Mesenchymal stem cell (in vitro differentiated cells and primary cell): ENCODE measurements around the gene PLA2G1B.
A peak's percentile ranks its signal among the peaks of the same experiment; 100 is the strongest.
"Not testable (repeated sequence)": the region's sequence is repeated elsewhere in the genome, so short reads cannot be mapped to it uniquely, and the experiment has no call there.

Experiments used
- DNase-seq: peaks from one replicate; pipeline ENCODE4 v3.0.0-alpha.2; 2013
- H2AFZ ChIP-seq: one replicate; pipeline ENCODE4 v1.6.1; 2013; ENCODE audit warnings: low read depth, mild to moderate bottlenecking, control low read depth, inconsistent platforms, low read length, moderate library complexity
- H2AK5ac ChIP-seq: 2 replicates; pipeline ENCODE4 v1.6.1; 2013; ENCODE audit warnings: low read length, moderate library complexity, mild to moderate bottlenecking, inconsistent platforms; ENCODE audit not compliant: severe bottlenecking
- H2BK120ac ChIP-seq: one replicate; pipeline ENCODE4 v1.6.1; 2013; ENCODE audit warnings: low read depth, mild to moderate bottlenecking, inconsistent platforms, low read length, moderate library complexity
- H2BK12ac ChIP-seq, 2 experiments: one replicate each; pipeline ENCODE4 v1.6.1; 2013; ENCODE audit warnings: inconsistent platforms in 2 of 2, low read length in 2 of 2, mild to moderate bottlenecking in 2 of 2, moderate library complexity in 2 of 2, control low read depth in 1 of 2
- H2BK15ac ChIP-seq: one replicate; pipeline ENCODE4 v1.6.1; 2013; ENCODE audit warnings: mild to moderate bottlenecking, low read depth, inconsistent platforms; ENCODE audit not compliant: poor library complexity, severe bottlenecking
- H2BK5ac ChIP-seq: 2 replicates; pipeline ENCODE4 v1.6.1; 2013; ENCODE audit warnings: low read depth, mild to moderate bottlenecking, low read length, control low read depth, inconsistent platforms; ENCODE audit not compliant: poor library complexity, severe bottlenecking
- H3K14ac ChIP-seq, 2 experiments: one replicate each; pipeline ENCODE4 v1.6.1; 2013; ENCODE audit warnings: inconsistent platforms in 2 of 2, low read length in 2 of 2, control low read depth in 1 of 2, mild to moderate bottlenecking in 1 of 2, moderate library complexity in 1 of 2
- H3K18ac ChIP-seq, 2 experiments: one replicate each; pipeline ENCODE4 v1.6.1; 2013; ENCODE audit warnings: inconsistent platforms in 2 of 2, low read length in 2 of 2, control low read depth in 1 of 2, low read depth in 1 of 2, mild to moderate bottlenecking in 1 of 2
- H3K23ac ChIP-seq, 2 experiments: one replicate each; pipeline ENCODE4 v1.6.1; 2013; ENCODE audit warnings: inconsistent platforms in 2 of 2, low read length in 2 of 2, mild to moderate bottlenecking in 2 of 2, moderate library complexity in 2 of 2, control low read depth in 1 of 2
- H3K27ac ChIP-seq: 2 replicates; pipeline ENCODE4 v1.5.1; 2013; ENCODE audit warnings: mild to moderate bottlenecking, moderate library complexity, low read length, control low read depth, inconsistent platforms; ENCODE audit not compliant: poor library complexity, severe bottlenecking
- H3K27me3 ChIP-seq, 2 experiments: 2 replicates each; pipeline versions ENCODE4 v1.6.1 to v1.7.0; 2013; ENCODE audit warnings: low read length in 2 of 2, mild to moderate bottlenecking in 2 of 2, moderate library complexity in 2 of 2, control low read depth in 1 of 2, inconsistent platforms in 1 of 2; ENCODE audit not compliant: control insufficient read depth in 1 of 2, insufficient read depth in 1 of 2
- H3K36me3 ChIP-seq, 2 experiments: 2 replicates each; pipeline versions ENCODE4 v1.6.1 to v1.7.0; 2013; ENCODE audit warnings: low read length in 2 of 2, control low read depth in 1 of 2, inconsistent platforms in 1 of 2, low read depth in 1 of 2, mild to moderate bottlenecking in 1 of 2; ENCODE audit not compliant: insufficient read depth in 2 of 2, control insufficient read depth in 1 of 2
- H3K4ac ChIP-seq, 2 experiments: one replicate each; pipeline ENCODE4 v1.6.1; 2013; ENCODE audit warnings: inconsistent platforms in 2 of 2, low read length in 2 of 2, mild to moderate bottlenecking in 2 of 2, moderate library complexity in 2 of 2, control low read depth in 1 of 2, low read depth in 1 of 2
- H3K4me1 ChIP-seq: 2 replicates; pipeline ENCODE4 v1.6.1; 2013; ENCODE audit warnings: low read depth, low read length, control low read depth; ENCODE audit not compliant: control insufficient read depth, insufficient read depth
- H3K4me2 ChIP-seq: 2 replicates; pipeline ENCODE4 v1.6.1; 2013; ENCODE audit warnings: low read length, mild to moderate bottlenecking, inconsistent platforms; ENCODE audit not compliant: poor library complexity, severe bottlenecking
- H3K4me3 ChIP-seq, 2 experiments: 2 replicates each; pipeline versions ENCODE4 v1.5.1 to v1.7.0; 2013; ENCODE audit warnings: low read length in 2 of 2, mild to moderate bottlenecking in 2 of 2, control low read depth in 1 of 2, low read depth in 1 of 2; ENCODE audit not compliant: insufficient read depth in 1 of 2
- H3K79me1 ChIP-seq: replicated peaks from 2 replicates; pipeline ENCODE4 v1.6.1; 2013; ENCODE audit warnings: mild to moderate bottlenecking, control low read depth, low read length, inconsistent platforms; ENCODE audit not compliant: poor library complexity, severe bottlenecking
- H3K9ac ChIP-seq: 2 replicates; pipeline ENCODE4 v1.7.0; 2013; ENCODE audit warnings: mild to moderate bottlenecking, low read length, moderate library complexity
- H3K9me3 ChIP-seq: 2 replicates; pipeline ENCODE4 v1.7.0; 2013; ENCODE audit warnings: mild to moderate bottlenecking, low read length; ENCODE audit not compliant: control insufficient read depth
- H4K8ac ChIP-seq: one replicate; pipeline ENCODE4 v1.6.1; 2013; ENCODE audit warnings: inconsistent platforms, mild to moderate bottlenecking, low read length, moderate library complexity
- H4K91ac ChIP-seq: one replicate; pipeline ENCODE4 v1.6.1; 2013; ENCODE audit warnings: mild to moderate bottlenecking, low read length, inconsistent platforms
- WGBS: methylation state at CpG from one replicate; pipeline ENCODE4 v1.1.7; 2013; ENCODE audit warnings: mixed read lengths; 5-methylcytosine and 5-hydroxymethylcytosine counted together

Gene PLA2G1B

DNA sequence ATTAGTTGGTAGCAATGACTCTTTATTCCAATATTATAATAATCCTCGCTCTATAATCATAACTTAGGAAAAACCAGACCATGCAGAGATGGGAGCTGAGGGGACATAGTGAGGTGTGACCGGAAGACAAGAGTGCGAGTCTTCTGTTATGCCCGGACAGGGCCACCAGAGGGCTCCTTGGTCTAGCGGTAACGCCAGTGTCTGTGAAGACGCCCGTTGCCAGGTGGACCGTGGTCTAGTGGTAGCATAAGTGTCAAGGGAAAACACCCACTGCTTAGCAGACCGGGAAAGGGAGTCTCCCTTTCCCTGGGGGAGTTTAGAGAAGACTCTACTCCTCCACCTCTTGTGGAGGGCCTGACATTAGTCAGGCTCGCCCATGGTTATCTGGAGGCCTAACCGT, 7.9 kb upstream of the PLA2G1B start:
- not testable (repeated sequence) for H2AFZ ChIP-seq, H3K4me1 ChIP-seq, H4K8ac ChIP-seq, H3K79me1 ChIP-seq, H4K91ac ChIP-seq, H3K4me2 ChIP-seq, H3K27ac ChIP-seq, H3K14ac ChIP-seq, H3K18ac ChIP-seq, H3K23ac ChIP-seq, H2BK120ac ChIP-seq, H2BK12ac ChIP-seq, H3K9me3 ChIP-seq, H3K4me3 ChIP-seq, H3K36me3 ChIP-seq, H3K9ac ChIP-seq, H3K4ac ChIP-seq, H2BK15ac ChIP-seq, H2AK5ac ChIP-seq, H2BK5ac ChIP-seq
- H3K27me3 ChIP-seq = peaks cover 11 to 34% of the 10 kb centered on the region in 2 experiments
- peak; percentile 56 for DNase-seq
- WGBS = 23% methylated on average over 9 of the region's 12 CpGs

DNA sequence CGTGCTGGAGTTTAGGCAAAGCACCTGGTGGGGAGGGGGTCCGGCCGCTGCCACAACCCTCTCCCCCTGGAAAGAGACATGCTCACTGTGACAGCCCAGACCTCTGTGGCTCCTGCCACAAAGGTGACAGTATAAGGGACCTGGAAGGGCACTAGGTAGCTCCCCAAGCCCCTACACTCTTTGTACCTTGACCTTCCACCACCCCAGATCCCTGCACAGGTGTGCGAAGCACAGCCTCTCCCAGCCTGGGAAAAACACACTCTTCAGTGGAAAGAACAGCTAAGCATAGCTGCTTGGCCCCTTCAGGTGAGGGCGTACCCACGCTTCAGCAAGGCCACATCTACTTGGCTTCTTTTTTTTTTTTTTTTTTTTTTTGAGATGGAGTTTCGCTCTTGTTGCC, 4.9 kb upstream of the PLA2G1B start:
- Histone ChIP-seq H3K27ac (no peak overlapping the region), H3K23ac (no peak overlapping the region), H4K91ac (no peak overlapping the region), H3K27me3 (peaks cover 11 to 25% of the 10 kb centered on the region in 2 experiments), H3K9ac (no peak overlapping the region), H2AFZ (no peak overlapping the region), H3K4me1 (no peaks in the 10 kb centered on the region), H3K4me3 (no peak overlapping the region), H4K8ac (no peak overlapping the region), H2AK5ac (no peak overlapping the region), H2BK12ac (no peak overlapping the region), H3K4ac (no peak overlapping the region), H3K79me1 (no peaks in the 10 kb centered on the region), H3K4me2 (no peak overlapping the region), H3K14ac (no peak overlapping the region), H3K9me3 (peaks cover 2% of the 10 kb centered on the region), H3K36me3 (no peaks in the 10 kb centered on the region), H2BK15ac (no peak overlapping the region), H2BK5ac (no peak overlapping the region), H2BK120ac (no peak overlapping the region), H3K18ac (no peak overlapping the region)
- 84% methylated on average over 6 of the region's 7 CpGs for WGBS
- no peak for DNase-seq

GRCh38 chr12:120332041-120332440, 4.5 kb upstream of the PLA2G1B start:
- Histone ChIP-seq H2BK12ac (no peak overlapping the region), H3K4me1 (no peaks in the 10 kb centered on the region), H3K4me2 (no peak overlapping the region), H3K14ac (no peak overlapping the region), H3K36me3 (no peaks in the 10 kb centered on the region), H3K27ac (no peak overlapping the region), H3K27me3 (peaks cover 11 to 25% of the 10 kb centered on the region in 2 experiments), H2BK5ac (no peak overlapping the region), H2AK5ac (no peak overlapping the region), H2AFZ (no peak overlapping the region), H3K18ac (no peak overlapping the region), H3K4me3 (no peak overlapping the region), H4K91ac (no peak overlapping the region), H3K9ac (no peak overlapping the region), H3K9me3 (no peaks in the 10 kb centered on the region), H3K79me1 (no peaks in the 10 kb centered on the region), H2BK15ac (no peak overlapping the region), H3K4ac (no peak overlapping the region), H4K8ac (no peak overlapping the region), H2BK120ac (no peak overlapping the region), H3K23ac (no peak overlapping the region)
- DNase-seq = no peak
- WGBS = 81% methylated on average over 5 of the region's 5 CpGs

DNA sequence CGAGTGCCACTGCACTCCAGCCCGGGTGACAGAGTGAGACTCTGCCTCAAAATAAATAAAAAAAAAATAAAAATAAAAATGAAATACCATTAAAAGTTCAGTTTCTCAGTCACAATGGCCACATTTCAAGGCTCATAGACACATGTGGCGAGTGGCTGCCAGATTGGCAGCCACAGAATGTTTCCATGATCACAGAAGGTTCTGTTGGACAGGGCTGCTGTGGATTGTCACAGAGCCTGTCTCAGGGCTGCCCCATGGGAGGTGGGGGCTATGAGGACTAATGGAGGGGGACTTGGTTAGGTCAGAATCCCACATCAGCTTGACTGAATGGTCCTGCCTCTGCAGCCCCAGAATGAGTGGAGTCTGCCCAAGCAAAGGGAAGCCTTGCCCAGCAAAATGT, 3.8 kb upstream of the PLA2G1B start:
- no peak overlapping the region for H2AK5ac ChIP-seq
- H2BK5ac ChIP-seq = no peak overlapping the region
- H3K9ac ChIP-seq = no peak overlapping the region
- H3K4me2 ChIP-seq = no peak overlapping the region
- no peak overlapping the region for H4K8ac ChIP-seq
- no peak overlapping the region for H3K4me3 ChIP-seq
- no peak overlapping the region for H2BK120ac ChIP-seq
- no peak overlapping the region for H2BK12ac ChIP-seq
- H2AFZ ChIP-seq = no peak overlapping the region
- no peak overlapping the region for H3K27ac ChIP-seq
- H3K4ac ChIP-seq = no peak overlapping the region
- no peak for DNase-seq
- no peaks in the 10 kb centered on the region for H3K36me3 ChIP-seq
- H3K27me3 ChIP-seq = peaks cover 11 to 25% of the 10 kb centered on the region in 2 experiments
- H3K18ac ChIP-seq = no peak overlapping the region
- WGBS = 95% methylated on average over 1 of the region's 3 CpGs
- no peak overlapping the region for H3K14ac ChIP-seq
- no peak overlapping the region for H3K23ac ChIP-seq
- no peak overlapping the region for H4K91ac ChIP-seq
- H3K4me1 ChIP-seq = no peaks in the 10 kb centered on the region
- H2BK15ac ChIP-seq = no peak overlapping the region
- H3K79me1 ChIP-seq = no peaks in the 10 kb centered on the region
- no peaks in the 10 kb centered on the region for H3K9me3 ChIP-seq
